CD14-positive monocyte (primary cell): ENCODE measurements around the gene HAUS5. TPM values are rescaled to one million over a fixed set of nuclear protein-coding genes. Genes with fewer than 3 reads are reported as not detected.

ENCODE experiments used
- DNase-seq, 3 donors: peaks; one replicate each; pipeline ENCODE4 v3.0.0-alpha.2; 2011 to 2022
- H2AFZ ChIP-seq: 2 replicates; pipeline ENCODE4 v1.6.0; 2012; ENCODE audit warnings: mild to moderate bottlenecking, low read depth, low read length, inconsistent platforms; ENCODE audit not compliant: insufficient read depth, poor library complexity, severe bottlenecking
- H3K27ac ChIP-seq, 2 donors: 1 replicate in 1 of 2; 2 replicates in 1 of 2; pipeline ENCODE4 v1.5.1; 2012 to 2013; ENCODE audit warnings: low read length in 2 of 2, control low read depth in 1 of 2, inconsistent platforms in 1 of 2, low read depth in 1 of 2, mild to moderate bottlenecking in 1 of 2
- H3K27me3 ChIP-seq, 2 donors: one replicate each; pipeline versions ENCODE4 v1.6.0 to v1.6.1; 2011 to 2013; ENCODE audit warnings: low read length in 2 of 2; ENCODE audit not compliant: control insufficient read depth in 2 of 2, insufficient read depth in 2 of 2
- H3K36me3 ChIP-seq, 2 donors: replicated peaks in 1 of 2; 1 replicate in 1 of 2; 2 replicates in 1 of 2; pipeline versions ENCODE4 v1.5.1 to v1.6.1; 2012 to 2013; ENCODE audit warnings: low read length in 2 of 2, control low read depth in 1 of 2, inconsistent platforms in 1 of 2, mild to moderate bottlenecking in 1 of 2; ENCODE audit not compliant: insufficient read depth in 2 of 2, control insufficient read depth in 1 of 2
- H3K4me1 ChIP-seq, 2 donors: 1 replicate in 1 of 2; 2 replicates in 1 of 2; pipeline versions ENCODE4 v1.5.1 to v1.6.1; 2012 to 2013; ENCODE audit warnings: low read length in 2 of 2, control low read depth in 1 of 2, inconsistent platforms in 1 of 2, mild to moderate bottlenecking in 1 of 2, moderate library complexity in 1 of 2; ENCODE audit not compliant: insufficient read depth in 2 of 2, control insufficient read depth in 1 of 2
- H3K4me2 ChIP-seq: replicated peaks from 2 replicates; pipeline ENCODE3; 2012; ENCODE audit warnings: low read length, moderate library complexity, mild to moderate bottlenecking; ENCODE audit not compliant: poor library complexity, severe bottlenecking; ENCODE audit errors: extremely low read depth
- H3K4me3 ChIP-seq, 3 experiments: fragments of 200-600 bp in 1 of 3; sonication (generic) in 1 of 3; replicated peaks in 1 of 3; 1 replicate in 2 of 3; 2 replicates in 1 of 3; pipeline ENCODE4 v1.5.1; 2011 to 2013; ENCODE audit warnings: low read length in 3 of 3, mild to moderate bottlenecking in 3 of 3, control low read depth in 2 of 3, low read depth in 2 of 3, inconsistent platforms in 1 of 3, moderate library complexity in 1 of 3
- H3K79me2 ChIP-seq: 2 replicates; pipeline ENCODE4 v1.6.0; 2012; ENCODE audit warnings: mild to moderate bottlenecking, control low read depth, inconsistent platforms, low read length, moderate library complexity; ENCODE audit not compliant: insufficient read depth
- H3K9ac ChIP-seq: 2 replicates; pipeline ENCODE4 v1.6.0; 2017; ENCODE audit warnings: low read length, mild to moderate bottlenecking; ENCODE audit not compliant: insufficient read depth, poor library complexity, severe bottlenecking
- H3K9me3 ChIP-seq, 2 donors: replicated peaks in 1 of 2; 1 replicate in 1 of 2; 2 replicates in 1 of 2; pipeline versions ENCODE4 v1.5.1 to v1.6.1; 2012 to 2013; ENCODE audit warnings: low read length in 2 of 2, control low read depth in 1 of 2; ENCODE audit not compliant: control insufficient read depth in 1 of 2, insufficient read depth in 1 of 2
- H4K20me1 ChIP-seq: 2 replicates; pipeline ENCODE4 v1.6.0; 2012; ENCODE audit warnings: mild to moderate bottlenecking, low read length, control low read depth, moderate library complexity; ENCODE audit not compliant: insufficient read depth
- H3K27ac Mint-ChIP-seq, 7 donors: one replicate each; pipeline ENCODE4 v1.8.0; 2020; ENCODE audit warnings: mild to moderate bottlenecking in 7 of 7, mixed read lengths in 7 of 7, moderate library complexity in 6 of 7, inconsistent platforms in 2 of 7
- H3K27me3 Mint-ChIP-seq, 3 donors: one replicate each; pipeline ENCODE4 v1.8.0; 2021 to 2022; ENCODE audit warnings: low read depth in 3 of 3, mild to moderate bottlenecking in 3 of 3, mixed read lengths in 3 of 3, moderate library complexity in 3 of 3, inconsistent platforms in 1 of 3
- H3K36me3 Mint-ChIP-seq, 2 donors: one replicate each; pipeline ENCODE4 v1.8.0; 2020; ENCODE audit warnings: mixed read lengths in 2 of 2, inconsistent platforms in 1 of 2, mild to moderate bottlenecking in 1 of 2
- H3K4me1 Mint-ChIP-seq: one replicate; pipeline ENCODE4 v1.8.0; 2020; ENCODE audit warnings: mild to moderate bottlenecking, mixed read lengths
- H3K4me3 Mint-ChIP-seq, 2 donors: one replicate each; pipeline ENCODE4 v1.8.0; 2020; ENCODE audit warnings: mild to moderate bottlenecking in 2 of 2, mixed read lengths in 2 of 2, moderate library complexity in 1 of 2
- H3K9me3 Mint-ChIP-seq, 7 donors: one replicate each; pipeline ENCODE4 v1.8.0; 2020 to 2022; ENCODE audit warnings: mixed read lengths in 7 of 7, mild to moderate bottlenecking in 6 of 7, moderate library complexity in 6 of 7, inconsistent platforms in 2 of 7
- CTCF ChIP-seq: fragments of 200-600 bp; IDR thresholded peaks from one replicate; pipeline ENCODE4 v1.8.0; 2022; ENCODE audit warnings: antibody characterized with exemption, mild to moderate bottlenecking
- WGBS: methylation state at CpG from one replicate; pipeline ENCODE4 v1.1.5; 2013; ENCODE audit warnings: missing lambda C conversion rate; ENCODE audit not compliant: insufficient coverage; 5-methylcytosine and 5-hydroxymethylcytosine counted together
- intact Hi-C, 2 donors: fragments of 100-400 bp; cut with micrococcal nuclease; formaldehyde crosslinking; loops; one replicate each; pipeline versions ENCODE4 v1.15.0 to v1.15.1; 2023
- polyA plus RNA-seq, 3 donors: library from polyadenylated mRNA; depleted of rRNA in 1 of 3; unstranded in 2 of 3; stranded (reverse) in 1 of 3; fragments of 300-500 nt in 2 of 3; fragments of >200 nt in 1 of 3; fragmentation: Illumina TruSeq in 2 of 3; gene quantifications; 1 replicate in 2 of 3; 2 replicates in 1 of 3; pipeline ENCODE4 v1.2.3, GENCODE V29; 2012 to 2021

HAUS5 gene
- polyA plus RNA-seq, 3 donors, result 0.94 to 6.3 (median 0.99) TPM

DNA sequence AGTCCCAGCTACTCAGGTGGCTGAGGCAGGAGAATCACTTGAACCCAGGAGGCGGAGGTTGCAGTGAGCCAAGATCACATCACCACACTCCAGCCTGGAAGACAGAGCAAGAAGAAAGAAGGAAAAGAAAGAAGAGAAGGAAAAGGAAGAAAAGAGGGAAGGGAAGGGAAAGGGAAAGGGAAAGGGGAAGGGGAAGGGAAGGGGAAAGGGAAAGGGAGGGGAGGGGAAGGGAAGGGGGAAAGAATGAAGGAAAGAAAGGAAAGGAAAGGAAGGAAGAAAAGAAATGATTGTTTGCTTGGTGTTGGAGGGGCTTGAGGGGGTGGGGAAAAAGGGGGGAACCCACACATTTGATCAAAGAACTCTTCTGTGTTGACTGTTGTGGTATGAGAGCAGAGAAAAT, 16.6 kb upstream of the HAUS5 start:
- no peaks in the 10 kb centered on the region for H3K79me2 ChIP-seq
- no peaks in the 10 kb centered on the region for H3K27me3 ChIP-seq
- no peaks in the 10 kb centered on the region for H4K20me1 ChIP-seq
- no peak for TF ChIP-seq CTCF
- no peaks in the 10 kb centered on the region for H3K36me3 Mint-ChIP-seq
- no peak overlapping the region for H3K27ac ChIP-seq
- no peaks in the 10 kb centered on the region for H3K9me3 ChIP-seq
- H3K4me3 Mint-ChIP-seq, result no peak overlapping the region
- no peak overlapping the region for H3K27ac Mint-ChIP-seq
- no peak overlapping the region for H3K9ac ChIP-seq
- no peaks in the 10 kb centered on the region for H3K36me3 ChIP-seq
- H3K9me3 Mint-ChIP-seq, result peaks cover 0 to 3% (median 0%) of the 10 kb centered on the region in 7 donors
- no peak overlapping the region for H3K4me2 ChIP-seq
- no CpG with 5 or more reads among the region's 1 CpG for WGBS
- intact Hi-C loops, result no loop called here
- H3K4me3 ChIP-seq, result no peak overlapping the region
- peaks cover 6 to 19% (median 14%) of the 10 kb centered on the region in 3 donors for H3K27me3 Mint-ChIP-seq
- H2AFZ ChIP-seq, result no peak overlapping the region
- no peak for DNase-seq
- no peaks in the 10 kb centered on the region for H3K4me1 ChIP-seq
- H3K4me1 Mint-ChIP-seq, result no peaks in the 10 kb centered on the region

- Mint-ChIP-seq H3K27me3 (peaks cover 5 to 19% (median 11%) of the 10 kb centered on the region in 3 donors), H3K27ac (no peak overlapping the region), H3K9me3 (peaks cover 0 to 3% (median 0%) of the 10 kb centered on the region in 7 donors), H3K4me3 (no peak overlapping the region), H3K4me1 (no peaks in the 10 kb centered on the region), H3K36me3 (no peaks in the 10 kb centered on the region)
- Histone ChIP-seq H4K20me1 (no peaks in the 10 kb centered on the region), H3K9me3 (no peaks in the 10 kb centered on the region), H3K79me2 (no peaks in the 10 kb centered on the region), H3K9ac (no peak overlapping the region), H3K4me2 (no peak overlapping the region), H3K4me1 (no peaks in the 10 kb centered on the region), H3K27me3 (no peaks in the 10 kb centered on the region), H3K4me3 (no peak overlapping the region), H2AFZ (no peak overlapping the region), H3K36me3 (no peaks in the 10 kb centered on the region), H3K27ac (no peak overlapping the region)
- intact Hi-C loops, result no loop called here
- peak in 1 of 3 donors; percentile 34 for DNase-seq
- 0% methylated on average over 1 of the region's 4 CpGs for WGBS
- TF ChIP-seq CTCF, result no peak
These were observed 16.1 kb upstream of the HAUS5 start for GRCh38 chr19:35596366-35596999.
